Panc1 (cell line): Measurements from ENCODE around the gene C1S.

Source experiments
- POLR2AphosphoS5 ChIP-seq: IDR thresholded peaks from 2 replicates; pipeline ENCODE4 v1.6.1; 2012; ENCODE audit warnings: mild to moderate bottlenecking, low read depth, low read length, moderate library complexity
- TF ChIP-seq, protein P1 (sequence below): fragments of 450-650 bp; IDR thresholded peaks from 2 replicates; pipeline ENCODE4 v1.5.1; 2017; ENCODE audit warnings: mild to moderate bottlenecking

DNA sequence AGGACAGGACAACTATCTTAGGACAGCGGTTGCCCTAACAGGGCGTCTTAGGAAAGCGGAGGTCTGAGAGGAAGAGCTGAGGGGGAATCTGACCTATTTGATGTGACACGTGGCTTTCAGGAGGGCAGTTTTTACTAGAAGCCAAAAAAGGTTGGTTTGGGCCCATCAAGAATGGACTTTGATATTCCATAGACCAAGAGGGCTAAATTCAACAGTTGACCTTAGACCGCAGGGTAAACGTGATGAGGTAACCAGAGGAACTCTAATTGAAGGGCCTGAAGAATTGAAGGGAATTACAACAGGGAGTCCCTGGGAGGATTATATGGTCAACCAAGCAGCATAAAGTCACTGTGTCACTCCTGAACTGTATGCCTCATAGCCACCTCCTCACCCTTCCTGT lies 11.5 kb downstream of the C1S start:
- TF ChIP-seq, protein P1, sequence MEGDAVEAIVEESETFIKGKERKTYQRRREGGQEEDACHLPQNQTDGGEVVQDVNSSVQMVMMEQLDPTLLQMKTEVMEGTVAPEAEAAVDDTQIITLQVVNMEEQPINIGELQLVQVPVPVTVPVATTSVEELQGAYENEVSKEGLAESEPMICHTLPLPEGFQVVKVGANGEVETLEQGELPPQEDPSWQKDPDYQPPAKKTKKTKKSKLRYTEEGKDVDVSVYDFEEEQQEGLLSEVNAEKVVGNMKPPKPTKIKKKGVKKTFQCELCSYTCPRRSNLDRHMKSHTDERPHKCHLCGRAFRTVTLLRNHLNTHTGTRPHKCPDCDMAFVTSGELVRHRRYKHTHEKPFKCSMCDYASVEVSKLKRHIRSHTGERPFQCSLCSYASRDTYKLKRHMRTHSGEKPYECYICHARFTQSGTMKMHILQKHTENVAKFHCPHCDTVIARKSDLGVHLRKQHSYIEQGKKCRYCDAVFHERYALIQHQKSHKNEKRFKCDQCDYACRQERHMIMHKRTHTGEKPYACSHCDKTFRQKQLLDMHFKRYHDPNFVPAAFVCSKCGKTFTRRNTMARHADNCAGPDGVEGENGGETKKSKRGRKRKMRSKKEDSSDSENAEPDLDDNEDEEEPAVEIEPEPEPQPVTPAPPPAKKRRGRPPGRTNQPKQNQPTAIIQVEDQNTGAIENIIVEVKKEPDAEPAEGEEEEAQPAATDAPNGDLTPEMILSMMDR, result no peak
- no peak for TF ChIP-seq POLR2AphosphoS5
